ENCODE measurements around the gene SUDS3. TPM values are rescaled to one million over a fixed set of nuclear protein-coding genes. Genes with fewer than 3 reads are reported as not detected.
"Not testable (repeated sequence)": the region's sequence is repeated elsewhere in the genome, so short reads cannot be mapped to it uniquely, and the experiment has no call there.

Gene SUDS3
- total RNA-seq, 1 experiment from 2014 or later = 62.8 TPM

- no peak overlapping the region for H3K4me3 ChIP-seq (ENCODE audit: low read length)
- H3K9ac ChIP-seq (ENCODE audit: low read length) = no peak overlapping the region
- H3K36me3 ChIP-seq (ENCODE audit: low read depth, low read length) = peaks cover 52% of the 10 kb centered on the region
- intact Hi-C loops (cut with micrococcal nuclease) = loop anchor here (1.0 to 10.0 kb wide), 3 partner anchors 1008 to 1250 kb away; no protein-coding TSS in a partner anchor
- H2AFZ ChIP-seq (ENCODE audit: low read length) = no peak overlapping the region
- ChIA-PET POLR2A (ENCODE audit: unreplicated experiment) (no interaction called here), CTCF (interaction anchor here (0.6 kb wide), 1 partner anchor 183 kb away, joined by 17 read pairs; no protein-coding TSS in a partner anchor)
- H3K4me1 ChIP-seq (ENCODE audit: insufficient read depth, low read length) = no peaks in the 10 kb centered on the region
- H3K27me3 ChIP-seq (ENCODE audit: low read length) = no peaks in the 10 kb centered on the region
- no peak overlapping the region for H3K4me2 ChIP-seq (ENCODE audit: low read length)
- DNase-seq (peak; percentile 85), ATAC-seq (peak; percentile 83)
- H3F3A ChIP-seq (ENCODE audit: low read length, unreplicated experiment) = no peaks in the 10 kb centered on the region
- TF ChIP-seq EZH2phosphoT487 (IDR thresholded peaks at IDR 0.05; ENCODE audit: borderline replicate concordance, low read length) (no peak), CTCF (conservative IDR thresholded peaks at IDR 0.05; ENCODE audit: low read depth, low read length) (peak; percentile 97)
- H3K9me2 ChIP-seq (replicated peaks; ENCODE audit: low read length) = no peaks in the 10 kb centered on the region
- H3K27ac ChIP-seq (ENCODE audit: low read length) = no peak overlapping the region
- H4K20me1 ChIP-seq (ENCODE audit: low read length) = no peaks in the 10 kb centered on the region; the same call in 1 of the 2 replicates
- no peaks in the 10 kb centered on the region for H3K79me2 ChIP-seq (ENCODE audit: low read length)
- H3K9me3 ChIP-seq (ENCODE audit: low read length) = no peaks in the 10 kb centered on the region
- BruUV-seq (replicated peaks) = no TSS peak
These were observed 28.6 kb downstream of the SUDS3 start for GRCh38 chr12:118404876-118405521.

- H4K20me1 ChIP-seq (ENCODE audit: low read length); BruUV-seq (replicated peaks); POLR2A ChIA-PET (ENCODE audit: unreplicated experiment); ATAC-seq; H3K9me3 ChIP-seq (ENCODE audit: low read length); DNase-seq; H2AFZ ChIP-seq (ENCODE audit: low read length); H3K9me2 ChIP-seq (replicated peaks; ENCODE audit: low read length); H3K4me3 ChIP-seq (ENCODE audit: low read length); H3K4me1 ChIP-seq (ENCODE audit: insufficient read depth, low read length); H3K9ac ChIP-seq (ENCODE audit: low read length); CTCF ChIA-PET; H3K27me3 ChIP-seq (ENCODE audit: low read length); H3K79me2 ChIP-seq (ENCODE audit: low read length); H3F3A ChIP-seq (ENCODE audit: low read length, unreplicated experiment); H3K4me2 ChIP-seq (ENCODE audit: low read length); H3K27ac ChIP-seq (ENCODE audit: low read length): not testable (repeated sequence)
- intact Hi-C loops (cut with micrococcal nuclease) = loop anchor here (10.0 kb wide), 1 partner anchor 1247 kb away; no protein-coding TSS in a partner anchor
- H3K36me3 ChIP-seq (ENCODE audit: low read depth, low read length) = peaks cover 50% of the 10 kb centered on the region
These were observed 31.9 kb downstream of the SUDS3 start for GRCh38 chr12:118408241-118408640.

GRCh38 chr12:118409834-118410233 lies 33.5 kb downstream of the SUDS3 start:
- ChIA-PET POLR2A (ENCODE audit: unreplicated experiment) (no interaction called here), CTCF (no interaction called here)
- Histone ChIP-seq H4K20me1 (ENCODE audit: low read length) (no peaks in the 10 kb centered on the region), H3K27ac (ENCODE audit: low read length) (no peak overlapping the region), H3K4me3 (ENCODE audit: low read length) (no peak overlapping the region), H3K9me2 (replicated peaks; ENCODE audit: low read length) (no peaks in the 10 kb centered on the region), H3K79me2 (ENCODE audit: low read length) (no peaks in the 10 kb centered on the region), H3K9ac (ENCODE audit: low read length) (no peak overlapping the region), H3K27me3 (ENCODE audit: low read length) (no peaks in the 10 kb centered on the region), H3K4me1 (ENCODE audit: insufficient read depth, low read length) (no peaks in the 10 kb centered on the region), H3K9me3 (ENCODE audit: low read length) (no peaks in the 10 kb centered on the region), H2AFZ (ENCODE audit: low read length) (no peak overlapping the region), H3K36me3 (ENCODE audit: low read depth, low read length) (peaks cover 49% of the 10 kb centered on the region), H3F3A (ENCODE audit: low read length, unreplicated experiment) (no peaks in the 10 kb centered on the region), H3K4me2 (ENCODE audit: low read length) (no peak overlapping the region)
- BruUV-seq (replicated peaks) = no TSS peak
- TF ChIP-seq EZH2 (IDR thresholded peaks at IDR 0.05; ENCODE audit: low read length, unreplicated experiment) (no peak), CTCF (conservative IDR thresholded peaks at IDR 0.05; ENCODE audit: low read depth, low read length) (no peak), EZH2phosphoT487 (IDR thresholded peaks at IDR 0.05; ENCODE audit: borderline replicate concordance, low read length) (no peak)
- intact Hi-C loops (cut with micrococcal nuclease) = loop anchor here (10.0 kb wide), 1 partner anchor 1245 kb away; no protein-coding TSS in a partner anchor
- DNase-seq = no peak
- ATAC-seq = no peak
